ENCODE data around the gene PLXNC1. TPM values are rescaled to one million over a fixed set of nuclear protein-coding genes. Genes with fewer than 3 reads are reported as not detected.

PLXNC1 gene
- total RNA-seq, 6 experiments from 2014 or later: 0.18 to 0.40 (median 0.22) TPM

DNA sequence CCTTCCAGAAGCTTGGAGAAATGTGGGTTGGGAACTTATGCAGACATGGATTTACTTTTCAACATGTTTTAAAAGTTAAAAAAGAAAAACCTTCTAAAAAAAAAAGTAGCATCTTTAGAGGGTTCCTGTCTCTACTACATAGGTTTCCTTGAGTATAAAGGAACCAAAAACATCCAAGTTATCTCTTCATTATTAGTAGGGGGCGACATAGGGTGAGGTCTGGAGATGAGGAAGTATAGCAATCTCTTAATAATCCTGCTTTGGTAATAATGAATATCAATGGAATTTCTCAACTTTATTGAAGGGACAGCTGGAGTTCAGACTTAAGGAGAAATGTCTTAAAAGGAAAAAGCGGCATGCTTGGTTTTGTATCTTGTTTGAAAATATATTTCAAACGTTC lies 6.5 kb upstream of the PLXNC1 start:
- Mint-ChIP-seq H3K4me1 (ENCODE audit: low read depth) (peaks cover 7% of the 10 kb centered on the region), H3K9me3 (no peaks in the 10 kb centered on the region), H3K36me3 (ENCODE audit: low read depth) (no peaks in the 10 kb centered on the region), H3K27ac (no peak overlapping the region), H3K27me3 (ENCODE audit: insufficient read depth) (peaks cover 45% of the 10 kb centered on the region), H3K4me3 (no peak overlapping the region)
- no peak for TF ChIP-seq CTCF (IDR thresholded peaks at IDR 0.05)
- no peak for DNase-seq

DNA sequence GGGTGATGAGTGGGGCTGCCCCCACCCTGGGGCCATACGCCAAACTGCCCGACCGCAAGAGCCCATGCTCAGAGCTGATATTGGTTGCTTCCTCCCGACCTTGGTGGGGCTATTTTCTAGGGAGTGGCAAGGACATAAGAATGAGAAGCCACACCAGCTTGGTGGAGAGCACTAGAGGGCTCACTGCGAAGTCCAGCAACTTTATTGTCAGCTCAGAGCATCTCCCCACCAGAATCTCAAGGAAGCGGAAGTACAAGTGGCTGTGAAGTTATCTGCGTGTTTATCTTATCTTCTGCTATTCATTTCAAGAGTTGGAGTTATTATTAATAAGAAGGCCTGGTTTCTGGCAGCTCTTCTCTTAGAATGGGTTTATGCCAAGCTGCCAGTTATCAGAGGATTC lies 4.9 kb upstream of the PLXNC1 start:
- H3K27ac Mint-ChIP-seq: no peak overlapping the region
- peaks cover 43% of the 10 kb centered on the region for H3K27me3 Mint-ChIP-seq (ENCODE audit: insufficient read depth)
- no peaks in the 10 kb centered on the region for H3K36me3 Mint-ChIP-seq (ENCODE audit: low read depth)

DNA sequence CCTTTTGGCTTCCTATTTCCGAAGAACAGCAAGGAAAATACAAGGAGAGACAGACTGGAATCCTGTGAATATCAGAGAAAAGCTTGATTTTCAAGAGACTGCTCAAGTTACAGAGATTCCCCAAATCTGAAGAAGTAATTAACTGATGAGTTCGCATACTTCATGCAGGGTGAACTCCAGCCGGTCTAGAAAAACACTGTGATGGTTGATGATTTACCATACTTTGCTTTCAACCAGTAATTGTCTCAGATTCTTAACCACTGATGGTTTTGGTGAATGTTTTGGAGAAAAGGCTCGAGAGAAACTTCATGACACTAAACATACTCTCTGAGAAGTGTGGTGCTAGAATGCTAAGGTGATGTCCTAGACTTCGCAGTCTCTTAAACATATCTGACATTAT lies 4.4 kb upstream of the PLXNC1 start:
- H3K27ac Mint-ChIP-seq: no peak overlapping the region
- TF ChIP-seq CTCF (IDR thresholded peaks at IDR 0.05): no peak
- H3K27me3 Mint-ChIP-seq (ENCODE audit: insufficient read depth): peaks cover 43% of the 10 kb centered on the region
- no peak for DNase-seq
- no peaks in the 10 kb centered on the region for H3K9me3 Mint-ChIP-seq
- H3K4me1 Mint-ChIP-seq (ENCODE audit: low read depth): peaks cover 7% of the 10 kb centered on the region
- no peak overlapping the region for H3K4me3 Mint-ChIP-seq
- H3K36me3 Mint-ChIP-seq (ENCODE audit: low read depth): no peaks in the 10 kb centered on the region

More for the DNA sequence above, 4.9 kb upstream of the PLXNC1 start:
- no peaks in the 10 kb centered on the region for H3K9me3 Mint-ChIP-seq
- H3K4me1 Mint-ChIP-seq (ENCODE audit: low read depth): peaks cover 7% of the 10 kb centered on the region
- no peak for TF ChIP-seq CTCF (IDR thresholded peaks at IDR 0.05)
- DNase-seq: no peak
- no peak overlapping the region for H3K4me3 Mint-ChIP-seq

GRCh38 chr12:94144781-94145180 lies 3.6 kb upstream of the PLXNC1 start:
- H3K9me3 Mint-ChIP-seq: no peaks in the 10 kb centered on the region
- H3K27me3 Mint-ChIP-seq (ENCODE audit: insufficient read depth): peaks cover 42% of the 10 kb centered on the region
- no peak for DNase-seq
- no peak overlapping the region for H3K4me3 Mint-ChIP-seq
- H3K27ac Mint-ChIP-seq: no peak overlapping the region
- no peak for TF ChIP-seq CTCF (IDR thresholded peaks at IDR 0.05)
- no peaks in the 10 kb centered on the region for H3K36me3 Mint-ChIP-seq (ENCODE audit: low read depth)
- peaks cover 7% of the 10 kb centered on the region for H3K4me1 Mint-ChIP-seq (ENCODE audit: low read depth)

GRCh38 chr12:94145191-94145983 lies 3.0 kb upstream of the PLXNC1 start:
- peaks cover 7% of the 10 kb centered on the region for H3K4me1 Mint-ChIP-seq (ENCODE audit: low read depth)
- TF ChIP-seq CTCF (IDR thresholded peaks at IDR 0.05): peak; percentile 74
- no peak overlapping the region for H3K4me3 Mint-ChIP-seq
- H3K27ac Mint-ChIP-seq: no peak overlapping the region
- no peaks in the 10 kb centered on the region for H3K9me3 Mint-ChIP-seq
- peak; percentile 50 for DNase-seq
- H3K36me3 Mint-ChIP-seq (ENCODE audit: low read depth): no peaks in the 10 kb centered on the region
- H3K27me3 Mint-ChIP-seq (ENCODE audit: insufficient read depth): peaks cover 41% of the 10 kb centered on the region
